ENCODE measurements around the gene BRCA1. TPM values are rescaled to one million over a fixed set of nuclear protein-coding genes. Genes with fewer than 3 reads are reported as not detected.
"Not testable (repeated sequence)": the region's sequence is repeated elsewhere in the genome, so short reads cannot be mapped to it uniquely, and the experiment has no call there.

BRCA1 gene
- total RNA-seq, 1 experiment from 2014 or later, result 41.8 TPM

DNA sequence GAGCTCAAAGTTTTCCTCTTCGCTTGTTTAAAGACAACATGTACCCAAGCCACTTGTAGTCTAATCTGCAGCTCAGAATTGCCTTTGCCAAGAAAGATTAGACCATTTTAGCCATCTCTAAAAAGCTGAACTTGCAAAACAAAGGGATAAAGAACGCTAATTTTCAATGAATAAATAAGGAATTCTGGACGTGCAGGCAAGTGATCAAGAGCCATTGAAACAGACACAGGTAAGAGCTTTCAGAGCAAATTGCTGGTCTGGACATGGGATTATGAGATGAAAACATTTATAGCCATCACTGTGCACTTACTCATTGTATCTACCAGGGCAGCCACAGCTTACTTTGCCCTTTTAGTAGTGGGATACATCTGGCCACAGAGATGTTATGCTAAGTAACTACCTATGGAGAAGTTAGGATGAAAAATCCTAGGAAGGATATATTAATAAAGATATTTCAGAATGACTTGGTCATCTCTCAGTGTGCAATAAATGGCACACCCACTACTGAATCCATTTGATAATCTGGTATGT is 55.7 kb downstream of the BRCA1 start:
- no peak for DNase-seq (ENCODE audit: low read depth)

- DNase-seq (ENCODE audit: low read depth), result no peak
Observed at GRCh38 chr17:43068570-43069367, 56.4 kb downstream of the BRCA1 start.

- no peak for DNase-seq (ENCODE audit: low read depth)
Observed at GRCh38 chr17:43062984-43063638, 62.1 kb downstream of the BRCA1 start.

GRCh38 chr17:43056051-43056450 is 69.1 kb downstream of the BRCA1 start:
- no peak for DNase-seq (ENCODE audit: low read depth)

DNA sequence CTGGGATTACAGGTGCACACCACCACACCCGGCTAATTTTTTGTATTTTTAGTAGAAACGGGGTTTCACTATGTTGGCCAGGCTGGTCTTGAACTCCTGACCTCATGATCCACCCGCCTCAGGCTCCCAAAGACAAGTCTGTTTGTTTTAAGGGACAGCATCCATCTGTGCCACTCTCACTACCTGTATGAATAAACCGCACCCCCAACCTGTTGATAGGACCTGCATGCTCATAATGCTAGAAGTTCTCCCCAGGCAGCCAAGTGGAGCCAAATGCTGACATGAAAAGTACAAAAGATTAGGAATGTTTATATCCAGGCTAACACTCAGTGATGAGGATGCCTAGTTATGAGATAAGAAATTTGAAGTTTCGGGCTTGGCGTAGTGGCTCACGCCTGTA is 72.2 kb downstream of the BRCA1 start:
- not testable (repeated sequence) for DNase-seq (ENCODE audit: low read depth)

DNA sequence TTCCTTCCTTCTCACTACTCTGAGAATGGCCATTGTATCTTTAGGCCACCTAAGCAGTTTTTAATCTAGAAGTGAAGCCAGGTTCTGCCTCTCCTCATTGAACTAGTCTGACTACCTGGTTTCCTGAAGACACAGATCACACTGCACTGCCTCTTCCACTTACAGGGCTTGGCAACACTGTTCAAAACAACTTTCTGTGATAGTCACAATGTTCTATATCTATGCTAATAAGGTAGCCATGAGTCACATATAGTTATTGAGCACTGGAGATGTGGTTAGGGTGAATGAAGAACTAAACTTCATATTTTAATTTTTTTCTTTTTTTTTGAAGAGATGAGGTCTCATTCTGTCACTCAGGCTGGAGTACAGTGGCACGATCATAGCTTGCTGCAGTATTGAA is 73.2 kb downstream of the BRCA1 start:
- DNase-seq (ENCODE audit: low read depth), result no peak

DNA sequence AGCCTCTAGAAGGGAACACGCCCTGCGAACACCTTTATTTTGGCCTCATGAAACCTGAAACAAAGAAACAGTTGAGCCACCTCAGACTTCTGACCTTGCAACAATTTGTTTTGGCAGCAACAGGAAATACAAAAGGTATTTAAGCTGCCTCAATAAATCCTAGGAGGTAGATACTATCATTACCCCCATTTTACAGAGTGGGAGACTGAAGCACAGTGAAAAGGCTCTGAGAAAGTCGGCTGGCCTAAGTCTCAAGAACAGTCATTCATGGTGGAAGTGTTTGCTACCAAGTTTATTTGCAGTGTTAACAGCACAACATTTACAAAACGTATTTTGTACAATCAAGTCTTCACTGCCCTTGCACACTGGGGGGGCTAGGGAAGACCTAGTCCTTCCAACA is 81.1 kb downstream of the BRCA1 start:
- no peak for DNase-seq (ENCODE audit: low read depth)

DNA sequence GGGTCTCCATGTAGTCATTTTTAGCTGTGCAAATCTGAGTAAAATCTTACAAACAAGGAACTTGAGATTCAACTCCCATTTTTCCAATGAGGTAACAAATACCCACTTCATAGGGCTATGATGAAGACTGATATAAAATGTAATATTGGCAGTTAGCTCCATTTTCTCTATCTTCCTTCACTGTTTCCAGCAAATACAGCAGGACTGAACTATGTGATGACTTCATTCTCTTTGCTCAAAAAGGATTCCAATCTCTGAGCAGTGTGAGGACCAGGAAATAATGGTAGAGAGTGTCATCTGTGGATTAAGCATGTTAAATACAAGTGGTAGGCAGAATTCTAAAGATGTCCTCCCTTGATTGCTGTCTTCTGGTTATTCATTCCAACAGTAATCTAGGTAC is 81.9 kb downstream of the BRCA1 start:
- no peak for DNase-seq (ENCODE audit: low read depth)

DNA sequence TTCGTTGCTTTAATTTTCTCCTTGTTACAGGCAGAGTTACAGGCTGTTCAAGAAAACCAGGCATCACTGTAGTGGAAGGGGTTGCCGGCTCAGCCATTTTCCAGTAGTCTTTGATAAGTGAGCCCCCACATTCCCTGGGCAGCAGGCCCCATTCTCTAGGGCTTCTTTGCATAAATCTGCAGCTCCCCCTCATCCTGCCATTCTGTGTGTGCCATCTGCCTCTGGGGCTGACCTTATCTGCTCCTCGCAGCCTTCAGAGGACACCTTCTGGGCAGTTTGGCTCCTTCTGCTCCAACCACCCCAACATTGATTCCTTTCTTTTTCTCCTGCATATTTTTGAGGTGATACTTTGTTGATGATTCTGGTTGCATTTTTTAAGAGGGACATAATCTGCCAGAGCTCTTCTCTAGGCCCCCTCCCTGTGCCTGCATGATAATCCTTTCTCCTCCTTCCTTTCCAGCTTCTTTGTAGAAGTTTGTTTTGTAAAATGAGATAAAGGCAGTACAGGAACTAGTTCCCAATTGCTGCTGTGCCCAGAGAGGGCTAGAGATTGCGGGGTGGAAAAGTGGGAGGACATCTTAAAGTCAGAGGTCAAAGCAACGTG is 83.0 kb downstream of the BRCA1 start:
- no peak for DNase-seq (ENCODE audit: low read depth)

DNA sequence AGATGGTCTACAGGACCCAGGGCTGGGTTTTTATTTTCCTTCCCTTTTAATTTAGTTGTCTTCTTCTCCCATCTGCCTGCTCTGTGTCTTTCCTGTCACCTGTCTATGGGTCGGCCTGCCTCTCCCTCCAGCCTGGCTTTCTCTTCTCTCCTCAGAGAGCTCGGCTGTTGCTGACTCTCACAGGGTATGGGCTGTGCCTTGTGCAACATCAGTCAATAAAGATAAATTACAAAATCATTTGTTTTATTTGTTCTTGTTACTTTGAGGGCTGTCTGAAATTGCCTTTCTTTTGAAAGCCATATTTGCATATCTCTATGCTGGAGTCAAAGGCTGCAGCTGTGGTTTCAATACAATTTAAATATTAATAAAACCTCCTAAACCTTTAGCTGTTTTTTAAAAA is 84.5 kb downstream of the BRCA1 start:
- no peak for DNase-seq (ENCODE audit: low read depth)

GRCh38 chr17:43039646-43040045 is 85.5 kb downstream of the BRCA1 start:
- DNase-seq (ENCODE audit: low read depth), result no peak

DNA sequence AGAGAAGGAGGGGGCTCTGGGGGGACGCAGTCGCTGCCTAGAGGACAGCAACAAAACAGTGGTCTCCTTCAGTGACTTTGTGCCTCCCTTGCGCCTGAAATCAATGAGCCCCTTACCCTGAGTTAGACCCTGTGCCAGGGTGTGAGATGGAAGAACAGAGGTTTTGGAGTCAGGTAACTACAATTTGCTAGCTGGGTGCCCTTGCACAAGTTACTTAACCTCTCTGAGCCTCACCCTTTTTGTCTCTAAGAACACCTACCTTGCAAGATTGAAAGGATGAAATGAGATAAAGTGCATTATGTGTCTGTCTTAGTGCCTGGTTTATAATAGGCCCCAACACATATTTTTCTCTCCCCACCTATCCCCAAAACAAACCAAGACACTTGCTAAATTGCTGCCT is 90.3 kb downstream of the BRCA1 start:
- no peak for DNase-seq (ENCODE audit: low read depth)

DNA sequence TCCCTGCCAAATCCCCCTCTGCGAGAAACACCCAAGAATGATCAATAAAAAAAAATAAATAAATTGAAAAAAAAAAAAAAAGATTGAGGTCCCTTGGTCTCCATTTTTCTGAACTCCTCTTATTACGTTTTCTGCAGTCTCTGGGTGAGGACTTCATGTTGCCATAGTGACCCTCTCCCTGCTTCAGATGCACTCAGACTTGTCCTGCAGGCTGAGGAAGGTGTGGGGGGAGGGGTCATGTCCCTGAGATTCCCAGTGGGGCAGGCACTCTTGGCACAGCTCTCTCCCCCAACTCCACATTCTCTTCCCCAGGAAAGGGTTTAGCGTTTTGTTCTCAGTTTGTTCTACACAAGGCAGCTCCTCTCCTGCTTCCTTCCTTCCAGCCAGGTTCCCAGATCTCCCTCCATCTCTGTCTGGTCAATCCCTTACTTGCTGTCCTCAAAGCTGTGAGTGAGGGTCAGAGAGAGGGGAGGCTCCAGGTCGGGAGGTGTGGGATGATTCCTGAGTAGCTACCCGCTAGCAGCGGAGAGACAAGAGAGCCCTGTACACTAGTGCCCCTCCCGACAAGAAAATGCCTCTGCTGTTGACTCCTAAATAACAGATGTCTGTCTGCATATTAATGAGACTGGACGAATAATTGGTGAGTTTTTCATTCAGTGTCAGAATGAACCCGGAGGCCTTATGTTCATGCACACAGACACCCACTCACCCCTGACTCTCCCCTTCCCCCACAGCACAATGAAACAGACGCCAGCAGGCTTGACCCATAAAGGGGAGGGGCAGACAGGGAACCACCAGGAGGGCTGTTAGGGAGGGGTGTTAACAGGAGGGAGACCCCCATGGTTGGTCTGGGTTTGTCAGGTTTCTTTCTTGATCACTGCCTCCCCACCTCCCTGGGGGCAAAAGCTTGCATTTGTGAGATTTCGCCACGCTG is 90.9 kb downstream of the BRCA1 start:
- DNase-seq (ENCODE audit: low read depth), result no peak

- DNase-seq (ENCODE audit: low read depth), result no peak
Observed at GRCh38 chr17:43031666-43032065, 93.5 kb downstream of the BRCA1 start.

DNA sequence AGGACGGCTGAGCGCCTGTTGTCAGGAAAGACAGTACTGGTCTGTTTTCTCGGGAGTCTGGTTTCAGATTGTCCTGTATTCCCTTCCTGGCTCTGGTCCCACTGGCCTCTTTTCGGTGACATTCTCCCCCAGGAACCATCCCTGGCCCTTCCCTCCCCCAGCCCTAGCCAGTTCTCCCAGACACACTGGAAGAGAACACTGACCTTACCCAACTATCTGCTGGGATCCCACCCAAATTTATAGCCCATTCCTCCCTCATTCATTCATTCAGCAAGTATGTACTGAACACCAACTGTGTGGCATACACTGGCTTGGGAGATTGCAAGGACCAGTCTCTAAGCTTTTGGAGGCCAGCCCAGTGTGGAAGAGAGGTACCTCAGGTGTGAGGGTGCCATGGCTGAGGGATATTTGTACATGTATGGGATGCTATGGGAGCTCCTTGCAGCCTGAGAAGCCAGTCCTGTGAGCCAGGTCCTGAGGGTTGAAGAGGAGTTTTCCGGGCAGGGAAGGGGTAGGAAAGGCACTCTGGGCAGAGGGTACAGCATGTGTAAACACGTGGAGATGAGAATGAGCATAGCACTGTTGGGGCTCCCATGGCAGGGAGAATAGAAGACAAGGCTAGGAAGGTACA is 94.9 kb downstream of the BRCA1 start:
- no peak for DNase-seq (ENCODE audit: low read depth)

DNA sequence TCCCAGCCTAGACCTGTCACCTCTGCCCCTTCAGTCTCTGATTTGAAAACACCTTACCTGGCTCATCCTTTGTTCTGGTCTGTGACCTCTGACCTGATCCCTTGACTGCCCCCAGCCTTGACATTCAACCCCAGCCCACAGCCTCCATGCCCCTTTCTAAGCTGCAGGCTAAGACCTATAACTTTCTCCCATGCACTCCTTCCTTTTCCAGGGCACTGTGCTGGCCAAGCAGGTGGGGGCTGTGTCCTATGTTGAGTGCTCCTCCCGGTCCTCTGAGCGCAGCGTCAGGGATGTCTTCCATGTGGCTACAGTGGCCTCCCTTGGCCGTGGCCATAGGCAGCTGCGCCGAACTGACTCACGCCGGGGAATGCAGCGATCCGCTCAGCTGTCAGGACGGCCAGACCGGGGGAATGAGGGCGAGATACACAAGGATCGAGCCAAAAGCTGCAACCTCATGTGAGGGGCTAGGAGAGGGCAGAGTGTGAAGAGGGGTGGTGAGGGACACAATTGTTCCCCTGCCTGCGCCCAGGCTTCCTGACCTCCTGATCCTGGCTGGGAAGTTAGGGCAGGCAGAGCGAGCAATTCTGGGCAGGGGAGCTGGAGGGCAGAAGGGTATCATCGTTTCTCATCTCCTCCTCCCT is 96.8 kb downstream of the BRCA1 start:
- no peak for DNase-seq (ENCODE audit: low read depth)

- no peak for DNase-seq (ENCODE audit: low read depth)
Observed at GRCh38 chr17:43027091-43028032, 97.8 kb downstream of the BRCA1 start.

DNA sequence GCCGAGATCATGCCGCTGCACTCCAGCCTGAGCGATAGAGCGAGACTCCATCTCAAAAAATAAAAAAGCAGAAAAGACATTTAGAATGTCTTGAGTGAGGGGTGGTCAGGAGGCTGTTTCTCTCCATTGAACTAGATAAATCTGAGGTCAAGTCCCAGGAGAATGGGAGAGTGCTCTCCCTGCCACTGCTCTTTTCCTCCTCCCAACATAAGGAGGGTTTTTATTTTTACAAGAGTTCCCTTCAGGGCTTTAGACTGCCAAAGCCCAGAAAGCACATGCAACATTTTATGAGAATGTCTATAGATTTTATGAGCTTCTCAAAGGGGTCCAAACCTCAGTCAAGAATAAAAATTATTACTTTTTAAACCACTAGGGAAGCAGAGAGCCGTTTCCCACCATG is 98.6 kb downstream of the BRCA1 start:
- DNase-seq (ENCODE audit: low read depth), result no peak

DNA sequence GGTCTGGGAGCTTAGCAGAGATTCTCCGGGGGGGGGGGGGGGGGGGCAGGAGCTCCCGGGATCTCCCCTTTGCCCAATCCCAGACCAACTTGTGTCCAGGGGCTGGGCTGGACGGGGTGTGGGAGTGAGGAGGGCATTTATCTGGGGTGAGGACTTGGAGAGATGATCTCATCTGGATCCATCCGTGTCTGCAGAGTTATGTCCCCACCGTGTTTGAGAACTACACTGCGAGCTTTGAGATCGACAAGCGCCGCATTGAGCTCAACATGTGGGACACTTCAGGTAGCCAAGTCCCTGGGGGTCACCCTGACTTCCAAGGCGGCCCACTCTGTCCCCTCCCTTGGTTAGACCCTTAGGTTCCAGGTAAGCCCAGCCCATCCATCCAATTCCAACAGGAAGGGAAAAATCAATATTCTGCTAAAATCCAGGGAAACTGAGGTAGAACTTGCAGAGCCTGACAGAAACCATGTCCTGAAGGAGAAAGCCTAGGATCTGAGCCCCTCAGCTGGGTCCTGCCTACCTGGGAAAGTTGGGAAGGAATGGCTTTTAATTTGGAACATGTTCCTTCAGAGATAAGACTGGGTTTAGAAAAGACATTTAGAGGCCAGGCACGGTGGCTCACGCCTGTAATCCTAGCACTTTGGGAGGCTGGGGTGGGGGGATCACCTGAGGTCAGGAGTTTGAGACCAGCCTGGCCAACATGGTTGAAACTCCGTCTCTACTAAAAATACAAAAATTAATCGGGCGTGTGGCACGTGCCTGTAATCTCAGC is 99.2 kb downstream of the BRCA1 start:
- DNase-seq (ENCODE audit: low read depth), result no peak

Measured in Daoy (cell line).